ENCODE data around the gene GDPD5. TPM values are rescaled to one million over a fixed set of nuclear protein-coding genes. Genes with fewer than 3 reads are reported as not detected.

Gene GDPD5
- polyA plus RNA-seq, 3 donors, result 4.9 to 39.0 (median 7.6) TPM

- Mint-ChIP-seq H3K9me3 (peaks cover 3 to 11% (median 5%) of the 10 kb centered on the region in 7 donors), H3K27ac (no peak overlapping the region), H3K27me3 (ENCODE audit: low read depth in 3 of 3) (peaks cover 2 to 12% (median 6%) of the 10 kb centered on the region in 3 donors), H3K36me3 (peaks cover 5% of the 10 kb centered on the region in 2 donors), H3K4me3 (no peak overlapping the region), H3K4me1 (peaks cover 17% of the 10 kb centered on the region)
- Histone ChIP-seq H3K9me3 (replicated peaks in 1 of 2; ENCODE audit: control insufficient read depth in 1 of 2, insufficient read depth in 1 of 2, low read length in 2 of 2) (peaks cover 0 to 3% of the 10 kb centered on the region in 2 donors), H3K4me3 (replicated peaks in 1 of 3; ENCODE audit: low read depth in 2 of 3, low read length in 3 of 3) (no peak overlapping the region), H3K36me3 (replicated peaks in 1 of 2; ENCODE audit: control insufficient read depth in 1 of 2, insufficient read depth in 2 of 2, low read length in 2 of 2) (peaks cover 5 to 7% of the 10 kb centered on the region in 2 donors), H3K9ac (ENCODE audit: insufficient read depth, low read length, poor library complexity, severe bottlenecking) (no peak overlapping the region), H3K27me3 (ENCODE audit: control insufficient read depth in 2 of 2, insufficient read depth in 2 of 2, low read length in 2 of 2) (no peaks in the 10 kb centered on the region), H4K20me1 (ENCODE audit: insufficient read depth, low read length) (no peaks in the 10 kb centered on the region), H3K27ac (ENCODE audit: low read depth in 1 of 2, low read length in 2 of 2) (no peak overlapping the region), H2AFZ (ENCODE audit: insufficient read depth, low read depth, low read length, poor library complexity, severe bottlenecking) (no peak overlapping the region), H3K4me2 (replicated peaks; ENCODE audit: extremely low read depth, low read length, poor library complexity, severe bottlenecking) (no peak overlapping the region), H3K4me1 (ENCODE audit: control insufficient read depth in 1 of 2, insufficient read depth in 2 of 2, low read length in 2 of 2) (peaks cover 13 to 17% of the 10 kb centered on the region in 2 donors), H3K79me2 (ENCODE audit: insufficient read depth, low read length) (no peaks in the 10 kb centered on the region)
- intact Hi-C loops (cut with micrococcal nuclease), result no loop called here
- 77% methylated on average over 7 of the region's 8 CpGs for WGBS (ENCODE audit: insufficient coverage)
- no peak for DNase-seq
- TF ChIP-seq CTCF (IDR thresholded peaks at IDR 0.05), result no peak
Observed at GRCh38 chr11:75572744-75573143, 47.0 kb upstream of the GDPD5 start.

GRCh38 chr11:75571625-75572024, 45.9 kb upstream of the GDPD5 start:
- intact Hi-C loops (cut with micrococcal nuclease), result no loop called here
- WGBS (ENCODE audit: insufficient coverage), result 95% methylated on average over 11 of the region's 14 CpGs
- Mint-ChIP-seq H3K9me3 (peaks cover 3 to 11% (median 5%) of the 10 kb centered on the region in 7 donors), H3K4me1 (peaks cover 10% of the 10 kb centered on the region), H3K27me3 (ENCODE audit: low read depth in 3 of 3) (peaks cover 2 to 10% (median 6%) of the 10 kb centered on the region in 3 donors), H3K36me3 (peaks cover 5% of the 10 kb centered on the region in 2 donors), H3K4me3 (no peak overlapping the region), H3K27ac (no peak overlapping the region)
- no peak for TF ChIP-seq CTCF (IDR thresholded peaks at IDR 0.05)
- no peak overlapping the region for H3K9ac ChIP-seq (ENCODE audit: insufficient read depth, low read length, poor library complexity, severe bottlenecking)
- peaks cover 0 to 3% of the 10 kb centered on the region in 2 donors for H3K9me3 ChIP-seq (replicated peaks in 1 of 2; ENCODE audit: control insufficient read depth in 1 of 2, insufficient read depth in 1 of 2, low read length in 2 of 2)
- no peaks in the 10 kb centered on the region for H3K79me2 ChIP-seq (ENCODE audit: insufficient read depth, low read length)
- H3K4me3 ChIP-seq (replicated peaks in 1 of 3; ENCODE audit: low read depth in 2 of 3, low read length in 3 of 3), result no peak overlapping the region
- H3K27ac ChIP-seq (ENCODE audit: low read depth in 1 of 2, low read length in 2 of 2), result no peak overlapping the region
- no peak overlapping the region for H2AFZ ChIP-seq (ENCODE audit: insufficient read depth, low read depth, low read length, poor library complexity, severe bottlenecking)
- no peaks in the 10 kb centered on the region for H4K20me1 ChIP-seq (ENCODE audit: insufficient read depth, low read length)
- peaks cover 5 to 7% of the 10 kb centered on the region in 2 donors for H3K36me3 ChIP-seq (replicated peaks in 1 of 2; ENCODE audit: control insufficient read depth in 1 of 2, insufficient read depth in 2 of 2, low read length in 2 of 2)
- no peaks in the 10 kb centered on the region for H3K27me3 ChIP-seq (ENCODE audit: control insufficient read depth in 2 of 2, insufficient read depth in 2 of 2, low read length in 2 of 2)
- no peak for DNase-seq
- peaks cover 9 to 13% of the 10 kb centered on the region in 2 donors for H3K4me1 ChIP-seq (ENCODE audit: control insufficient read depth in 1 of 2, insufficient read depth in 2 of 2, low read length in 2 of 2)
- no peak overlapping the region for H3K4me2 ChIP-seq (replicated peaks; ENCODE audit: extremely low read depth, low read length, poor library complexity, severe bottlenecking)
